H9 (cell line): ENCODE results near the gene HVCN1. TPM values are rescaled to one million over a fixed set of nuclear protein-coding genes. Genes with fewer than 3 reads are reported as not detected.

ENCODE experiments used
- DNase-seq: peaks from one replicate; pipeline ENCODE4 v3.0.0-alpha.2; 2017
- H2AFZ ChIP-seq: one replicate; pipeline ENCODE4 v1.6.1; 2013; ENCODE audit warnings: mild to moderate bottlenecking, low read length, control low read depth, moderate library complexity
- H2AK5ac ChIP-seq: 2 replicates; pipeline ENCODE4 v1.6.1; 2013; ENCODE audit warnings: low read length, control low read depth, mixed read lengths; ENCODE audit not compliant: insufficient read length
- H2BK120ac ChIP-seq: one replicate; pipeline ENCODE4 v1.6.1; 2013; ENCODE audit warnings: low read depth, mild to moderate bottlenecking, low read length, control low read depth, inconsistent platforms; ENCODE audit not compliant: poor library complexity, severe bottlenecking
- H2BK12ac ChIP-seq: 2 replicates; pipeline ENCODE4 v1.6.1; 2013; ENCODE audit warnings: low read length, control low read depth, mixed read lengths, low read depth; ENCODE audit not compliant: insufficient read length
- H2BK15ac ChIP-seq: 2 replicates; pipeline ENCODE4 v1.6.1; 2013; ENCODE audit warnings: low read depth, low read length, control low read depth
- H2BK20ac ChIP-seq: one replicate; pipeline ENCODE4 v1.6.1; 2013; ENCODE audit warnings: low read depth, mild to moderate bottlenecking, low read length, control low read depth, inconsistent platforms; ENCODE audit not compliant: poor library complexity, severe bottlenecking
- H2BK5ac ChIP-seq: 2 replicates; pipeline ENCODE4 v1.6.1; 2013; ENCODE audit warnings: low read length, control low read depth, mixed read lengths; ENCODE audit not compliant: insufficient read length
- H3K14ac ChIP-seq: 2 replicates; pipeline ENCODE4 v1.6.1; 2013; ENCODE audit warnings: low read length, control low read depth; ENCODE audit not compliant: insufficient read depth
- H3K18ac ChIP-seq: 2 replicates; pipeline ENCODE4 v1.6.1; 2013; ENCODE audit warnings: low read depth, mild to moderate bottlenecking, mixed read lengths, low read length, control low read depth; ENCODE audit not compliant: insufficient read length
- H3K23ac ChIP-seq: 2 replicates; pipeline ENCODE4 v1.6.1; 2013; ENCODE audit warnings: low read length, control low read depth, mixed read lengths, low read depth; ENCODE audit not compliant: insufficient read length
- H3K23me2 ChIP-seq: 2 replicates; pipeline ENCODE4 v1.6.1; 2013; ENCODE audit warnings: low read depth, mild to moderate bottlenecking, mixed read lengths, low read length, control low read depth; ENCODE audit not compliant: insufficient read length, poor library complexity, severe bottlenecking
- H3K27ac ChIP-seq: 2 replicates; pipeline ENCODE4 v1.5.1; 2013; ENCODE audit warnings: low read length, control low read depth, mixed read lengths, low read depth; ENCODE audit not compliant: insufficient read length
- H3K27me3 ChIP-seq: 2 replicates; pipeline ENCODE4 v1.6.1; 2013; ENCODE audit warnings: low read length, control low read depth, inconsistent platforms; ENCODE audit not compliant: insufficient read depth
- H3K4ac ChIP-seq: 2 replicates; pipeline ENCODE4 v1.6.1; 2013; ENCODE audit warnings: low read depth, mild to moderate bottlenecking, control low read depth, inconsistent platforms, low read length, moderate library complexity
- H3K4me1 ChIP-seq: 2 replicates; pipeline ENCODE4 v1.6.1; 2013; ENCODE audit warnings: low read length, control low read depth, inconsistent platforms; ENCODE audit not compliant: insufficient read depth
- H3K4me2 ChIP-seq: 2 replicates; pipeline ENCODE4 v1.6.1; 2013; ENCODE audit warnings: low read length, control low read depth, mixed read lengths; ENCODE audit not compliant: insufficient read length, insufficient read depth
- H3K56ac ChIP-seq: 2 replicates; pipeline ENCODE4 v1.6.1; 2013; ENCODE audit warnings: low read depth, mild to moderate bottlenecking, mixed read lengths, low read length, control low read depth; ENCODE audit not compliant: insufficient read length
- H3K79me1 ChIP-seq: 2 replicates; pipeline ENCODE4 v1.6.1; 2013; ENCODE audit warnings: low read depth, mild to moderate bottlenecking, moderate library complexity, low read length, control low read depth, inconsistent platforms; ENCODE audit not compliant: insufficient read depth, poor library complexity, severe bottlenecking
- H3K79me2 ChIP-seq: 2 replicates; pipeline ENCODE4 v1.6.1; 2013; ENCODE audit warnings: low read length, control low read depth, inconsistent platforms; ENCODE audit not compliant: insufficient read depth
- H3K9ac ChIP-seq: 2 replicates; pipeline ENCODE4 v1.6.1; 2013; ENCODE audit warnings: low read length, control low read depth, mixed read lengths; ENCODE audit not compliant: insufficient read length; ENCODE audit errors: extremely low read depth
- H3K9me3 ChIP-seq: one replicate; pipeline ENCODE4 v1.6.1; 2013; ENCODE audit warnings: low read depth, low read length, inconsistent platforms; ENCODE audit not compliant: control insufficient read depth
- H3T11ph ChIP-seq: one replicate; pipeline ENCODE4 v1.6.1; 2013; ENCODE audit warnings: mild to moderate bottlenecking, low read length, control low read depth, inconsistent platforms
- H4K20me1 ChIP-seq: one replicate; pipeline ENCODE4 v1.6.1; 2013; ENCODE audit not compliant: control insufficient read depth, insufficient read length, insufficient read depth
- H4K5ac ChIP-seq: 2 replicates; pipeline ENCODE4 v1.6.1; 2013; ENCODE audit warnings: low read depth, mild to moderate bottlenecking, mixed read lengths, low read length, control low read depth; ENCODE audit not compliant: insufficient read length
- H4K8ac ChIP-seq: replicated peaks from 2 replicates; pipeline ENCODE4 v1.6.1; 2013; ENCODE audit warnings: low read length, control low read depth, mixed read lengths, low read depth; ENCODE audit not compliant: insufficient read length
- H4K91ac ChIP-seq: 2 replicates; pipeline ENCODE4 v1.6.1; 2013; ENCODE audit warnings: low read depth, mild to moderate bottlenecking, moderate library complexity, mixed read lengths, low read length, control low read depth; ENCODE audit not compliant: insufficient read length
- H3K27ac Mint-ChIP-seq, 3 experiments: 2 replicates in 2 of 3; 3 replicates in 1 of 3; pipeline ENCODE4 v1.8.0; 2020 to 2021; ENCODE audit warnings: mixed read lengths in 3 of 3, mild to moderate bottlenecking in 1 of 3, moderate library complexity in 1 of 3
- H3K27me3 Mint-ChIP-seq: 2 replicates; pipeline ENCODE4 v1.8.0; 2021; ENCODE audit warnings: low read depth, mild to moderate bottlenecking, moderate library complexity, mixed read lengths
- H3K36me3 Mint-ChIP-seq, 3 experiments: 2 replicates in 2 of 3; 3 replicates in 1 of 3; pipeline ENCODE4 v1.8.0; 2020 to 2021; ENCODE audit warnings: low read depth in 3 of 3, mixed read lengths in 3 of 3; ENCODE audit not compliant: insufficient read depth in 1 of 3
- H3K4me1 Mint-ChIP-seq, 2 experiments: 2 replicates each; pipeline ENCODE4 v1.8.0; 2020; ENCODE audit warnings: mixed read lengths in 2 of 2
- H3K4me3 Mint-ChIP-seq, 2 experiments: 2 replicates in 1 of 2; 3 replicates in 1 of 2; pipeline ENCODE4 v1.8.0; 2020 to 2021; ENCODE audit warnings: mild to moderate bottlenecking in 2 of 2, mixed read lengths in 2 of 2, moderate library complexity in 1 of 2
- H3K9me3 Mint-ChIP-seq, 2 experiments: 2 replicates in 1 of 2; 3 replicates in 1 of 2; pipeline ENCODE4 v1.8.0; 2020; ENCODE audit warnings: mild to moderate bottlenecking in 2 of 2, mixed read lengths in 2 of 2, moderate library complexity in 1 of 2
- CTCF ChIP-seq: fragments of 200-600 bp; sonication (generic); conservative IDR thresholded peaks from 3 replicates; pipeline ENCODE4 v1.8.0; 2021; ENCODE audit warnings: antibody characterized with exemption, mild to moderate bottlenecking
- WGBS: extraction: QIAGEN DNeasy Blood & Tissue Kit; methylation state at CpG from one replicate; pipeline ENCODE4 v1.1.7; 2013; ENCODE audit warnings: missing lambda C conversion rate, low lambda C conversion rate, mixed read lengths; ENCODE audit not compliant: insufficient read length; ENCODE audit errors: extremely low coverage; 5-methylcytosine and 5-hydroxymethylcytosine counted together
- total RNA-seq: library from RNA; stranded (reverse); gene quantifications from 2 replicates; pipeline ENCODE4 v1.2.1, GENCODE V29; 2021

HVCN1 gene
- total RNA-seq, 1 experiment from 2014 or later = 5.2 TPM

GRCh38 chr12:110666892-110667291 is 22.0 kb downstream of the HVCN1 start:
- H4K8ac ChIP-seq = no peak overlapping the region
- no peak overlapping the region for H3K9ac ChIP-seq
- no peak overlapping the region for H2BK15ac ChIP-seq
- H3K56ac ChIP-seq = no peak overlapping the region
- no peak overlapping the region for H3K18ac ChIP-seq
- Mint-ChIP-seq H3K27me3 (no peaks in the 10 kb centered on the region; the same call in 1 of the 2 replicates), H3K27ac (no peak overlapping the region), H3K4me3 (no peak overlapping the region), H3K36me3 (no peaks in the 10 kb centered on the region), H3K9me3 (peaks cover 0 to 3% of the 10 kb centered on the region in 2 experiments; a peak in 3 of 5 replicates), H3K4me1 (peaks cover 5 to 9% of the 10 kb centered on the region in 2 experiments; a peak in 3 of 4 replicates)
- no CpG with 5 or more reads among the region's 6 CpGs for WGBS
- no peak overlapping the region for H3K4ac ChIP-seq
- no peak overlapping the region for H2AFZ ChIP-seq
- H3K4me1 ChIP-seq = no peaks in the 10 kb centered on the region
- H3K79me1 ChIP-seq = no peaks in the 10 kb centered on the region
- H2BK120ac ChIP-seq = no peak overlapping the region
- DNase-seq = no peak
- H3K27me3 ChIP-seq = no peaks in the 10 kb centered on the region
- H3K23ac ChIP-seq = no peak overlapping the region
- no peak overlapping the region for H3K27ac ChIP-seq
- H3T11ph ChIP-seq = no peak overlapping the region
- no peak overlapping the region for H2BK20ac ChIP-seq
- no peaks in the 10 kb centered on the region for H3K79me2 ChIP-seq
- H3K9me3 ChIP-seq = no peaks in the 10 kb centered on the region
- no peak overlapping the region for H3K4me2 ChIP-seq
- H4K91ac ChIP-seq = no peak overlapping the region
- no peak overlapping the region for H2AK5ac ChIP-seq
- no peak overlapping the region for H4K5ac ChIP-seq
- TF ChIP-seq CTCF = no peak
- H3K14ac ChIP-seq = no peak overlapping the region
- H4K20me1 ChIP-seq = peaks cover 3% of the 10 kb centered on the region
- H2BK5ac ChIP-seq = no peak overlapping the region
- no peak overlapping the region for H2BK12ac ChIP-seq
- no peaks in the 10 kb centered on the region for H3K23me2 ChIP-seq
